ENCODE measurements around the gene CDC42EP1. TPM values are rescaled to one million over a fixed set of nuclear protein-coding genes. Genes with fewer than 3 reads are reported as not detected.
"Not testable (repeated sequence)": the region's sequence is repeated elsewhere in the genome, so short reads cannot be mapped to it uniquely, and the experiment has no call there.

The CDC42EP1 gene
- polyA plus RNA-seq, 1 donor from 2014 or later: 0.24 TPM

- Histone ChIP-seq H3K27ac (ENCODE audit: low read length) (no peak overlapping the region), H3K9me2 (ENCODE audit: insufficient read depth, low read length) (no peaks in the 10 kb centered on the region), H4K20me1 (ENCODE audit: insufficient read depth) (no peaks in the 10 kb centered on the region), H3K27me3 (ENCODE audit: insufficient read depth, low read depth, low read length) (no peaks in the 10 kb centered on the region), H3K4me3 (ENCODE audit: low read length) (no peak overlapping the region), H3K79me2 (replicated peaks; ENCODE audit: insufficient read depth, low read length) (no peaks in the 10 kb centered on the region), H3K9me3 (ENCODE audit: low read length) (no peaks in the 10 kb centered on the region), H2AFZ (ENCODE audit: low read depth, low read length) (no peak overlapping the region), H3K36me3 (ENCODE audit: insufficient read depth, low read length) (no peaks in the 10 kb centered on the region), H3K4me2 (ENCODE audit: low read length) (no peak overlapping the region), H3F3A (ENCODE audit: insufficient read depth, low read length, poor library complexity, severe bottlenecking) (no peaks in the 10 kb centered on the region), H3K9ac (ENCODE audit: low read length) (no peak overlapping the region)
- no peak for TF ChIP-seq MXI1 (conservative IDR thresholded peaks at IDR 0.05; ENCODE audit: poor library complexity, severe bottlenecking)
- TF ChIP-seq EZH2 (IDR thresholded peaks at IDR 0.05; ENCODE audit: borderline replicate concordance, insufficient read depth, low read length, poor library complexity, severe bottlenecking): no peak
- no peak for TF ChIP-seq TAF1 (IDR thresholded peaks at IDR 0.05; ENCODE audit: low read depth)
- no peak for TF ChIP-seq RAD21 (conservative IDR thresholded peaks at IDR 0.05)
- TF ChIP-seq EP300 (conservative IDR thresholded peaks at IDR 0.05; ENCODE audit: poor library complexity, severe bottlenecking): no peak
- TF ChIP-seq REST (IDR thresholded peaks at IDR 0.05; ENCODE audit: borderline replicate concordance): no peak
Observed at GRCh38 chr22:37588546-37589215, 28.4 kb downstream of the CDC42EP1 start.

GRCh38 chr22:37589636-37590035 is 29.4 kb downstream of the CDC42EP1 start:
- Histone ChIP-seq H3K36me3 (ENCODE audit: insufficient read depth, low read length) (no peaks in the 10 kb centered on the region), H2AFZ (ENCODE audit: low read depth, low read length) (no peak overlapping the region), H3K9me2 (ENCODE audit: insufficient read depth, low read length) (no peaks in the 10 kb centered on the region), H4K20me1 (ENCODE audit: insufficient read depth) (no peaks in the 10 kb centered on the region), H3K9ac (ENCODE audit: low read length) (no peak overlapping the region), H3K4me3 (ENCODE audit: low read length) (no peak overlapping the region), H3K79me2 (replicated peaks; ENCODE audit: insufficient read depth, low read length) (no peaks in the 10 kb centered on the region), H3F3A (ENCODE audit: insufficient read depth, low read length, poor library complexity, severe bottlenecking) (no peaks in the 10 kb centered on the region), H3K4me2 (ENCODE audit: low read length) (no peak overlapping the region), H3K27me3 (ENCODE audit: insufficient read depth, low read depth, low read length) (no peaks in the 10 kb centered on the region), H3K27ac (ENCODE audit: low read length) (no peak overlapping the region), H3K9me3 (ENCODE audit: low read length) (no peaks in the 10 kb centered on the region)
- TF ChIP-seq EZH2 (IDR thresholded peaks at IDR 0.05; ENCODE audit: borderline replicate concordance, insufficient read depth, low read length, poor library complexity, severe bottlenecking) (no peak), TAF1 (IDR thresholded peaks at IDR 0.05; ENCODE audit: low read depth) (no peak), POLR2AphosphoS5 (IDR thresholded peaks at IDR 0.05) (no peak), CTCF (IDR thresholded peaks at IDR 0.05; ENCODE audit: poor library complexity, severe bottlenecking) (no peak), EP300 (conservative IDR thresholded peaks at IDR 0.05; ENCODE audit: poor library complexity, severe bottlenecking) (no peak)

GRCh38 chr22:37591081-37591480 is 30.8 kb downstream of the CDC42EP1 start:
- not testable (repeated sequence) for H3K36me3 ChIP-seq (ENCODE audit: insufficient read depth, low read length); H3K9me2 ChIP-seq (ENCODE audit: insufficient read depth, low read length); H3K27me3 ChIP-seq (ENCODE audit: insufficient read depth, low read depth, low read length); H3K9me3 ChIP-seq (ENCODE audit: low read length); H3K4me3 ChIP-seq (ENCODE audit: low read length); H4K20me1 ChIP-seq (ENCODE audit: insufficient read depth); H3K27ac ChIP-seq (ENCODE audit: low read length); H3K4me2 ChIP-seq (ENCODE audit: low read length); H3F3A ChIP-seq (ENCODE audit: insufficient read depth, low read length, poor library complexity, severe bottlenecking); H3K9ac ChIP-seq (ENCODE audit: low read length); H2AFZ ChIP-seq (ENCODE audit: low read depth, low read length); H3K79me2 ChIP-seq (replicated peaks; ENCODE audit: insufficient read depth, low read length)
